ENCODE results near the gene PTPRJ. TPM values are rescaled to one million over a fixed set of nuclear protein-coding genes. Genes with fewer than 3 reads are reported as not detected.

PTPRJ gene
- polyA plus RNA-seq, 3 donors = 10.0 to 36.4 (median 14.6) TPM

GRCh38 chr11:47981667-47982404 is 1.5 kb downstream of the PTPRJ start:
- H3K36me3 Mint-ChIP-seq = peaks cover 8 to 23% of the 10 kb centered on the region in 2 donors
- H3K9ac ChIP-seq (ENCODE audit: insufficient read depth, low read length, poor library complexity, severe bottlenecking) = peak overlapping the region; percentile 87
- peaks cover 59% of the 10 kb centered on the region for H3K79me2 ChIP-seq (ENCODE audit: insufficient read depth, low read length)
- H3K4me2 ChIP-seq (replicated peaks; ENCODE audit: extremely low read depth, low read length, poor library complexity, severe bottlenecking) = peak overlapping the region; percentile 87
- no peak for TF ChIP-seq CTCF (IDR thresholded peaks at IDR 0.05)
- peaks cover 67% of the 10 kb centered on the region for H3K4me1 Mint-ChIP-seq
- H3K4me3 Mint-ChIP-seq = peak overlapping the region; percentile 94 to 98
- peak overlapping the region; percentile 91 to 98 (median 93) for H3K27ac Mint-ChIP-seq
- peak overlapping the region; percentile 59 for H2AFZ ChIP-seq (ENCODE audit: insufficient read depth, low read depth, low read length, poor library complexity, severe bottlenecking)
- 44% methylated on average over 12 of the region's 17 CpGs for WGBS (ENCODE audit: insufficient coverage)
- H3K27me3 ChIP-seq (ENCODE audit: control insufficient read depth in 2 of 2, insufficient read depth in 2 of 2, low read length in 2 of 2) = peaks cover 0 to 7% of the 10 kb centered on the region in 2 donors
- H3K4me3 ChIP-seq (replicated peaks in 1 of 3; ENCODE audit: low read depth in 2 of 3, low read length in 3 of 3) = peak overlapping the region; percentile 69 to 96 (median 80)
- H3K27me3 Mint-ChIP-seq (ENCODE audit: low read depth in 3 of 3) = peaks cover 0 to 11% (median 7%) of the 10 kb centered on the region in 3 donors
- peaks cover 0 to 8% of the 10 kb centered on the region in 2 donors for H3K36me3 ChIP-seq (replicated peaks in 1 of 2; ENCODE audit: control insufficient read depth in 1 of 2, insufficient read depth in 2 of 2, low read length in 2 of 2)
- H3K4me1 ChIP-seq (ENCODE audit: control insufficient read depth in 1 of 2, insufficient read depth in 2 of 2, low read length in 2 of 2) = peaks cover 62 to 69% of the 10 kb centered on the region in 2 donors
- peak overlapping the region; percentile 71 to 76 for H3K27ac ChIP-seq (ENCODE audit: low read depth in 1 of 2, low read length in 2 of 2)
- no peaks in the 10 kb centered on the region for H3K9me3 Mint-ChIP-seq
- peaks cover 60% of the 10 kb centered on the region for H4K20me1 ChIP-seq (ENCODE audit: insufficient read depth, low read length)
- H3K9me3 ChIP-seq (replicated peaks in 1 of 2; ENCODE audit: control insufficient read depth in 1 of 2, insufficient read depth in 1 of 2, low read length in 2 of 2) = no peaks in the 10 kb centered on the region
- intact Hi-C loops (cut with micrococcal nuclease) = loop anchor here (2.0 to 5.0 kb wide), 4 partner anchors 35 to 125 kb away; no protein-coding TSS in a partner anchor
- DNase-seq = peak in 2 of 3 donors; percentile 74 to 91

- intact Hi-C loops (cut with micrococcal nuclease) = loop anchor here (2.0 to 5.0 kb wide), 4 partner anchors 35 to 124 kb away; no protein-coding TSS in a partner anchor
- H3K27ac Mint-ChIP-seq = peak overlapping the region; percentile 88 to 94 (median 91)
- no peak overlapping the region for H3K9ac ChIP-seq (ENCODE audit: insufficient read depth, low read length, poor library complexity, severe bottlenecking)
- peak overlapping the region; percentile 14 to 80 (median 69) for H3K4me3 ChIP-seq (replicated peaks in 1 of 3; ENCODE audit: low read depth in 2 of 3, low read length in 3 of 3)
- H3K27ac ChIP-seq (ENCODE audit: low read depth in 1 of 2, low read length in 2 of 2) = peak overlapping the region; percentile 33 to 76
- peaks cover 8 to 23% of the 10 kb centered on the region in 2 donors for H3K36me3 Mint-ChIP-seq
- peaks cover 0 to 8% of the 10 kb centered on the region in 2 donors for H3K36me3 ChIP-seq (replicated peaks in 1 of 2; ENCODE audit: control insufficient read depth in 1 of 2, insufficient read depth in 2 of 2, low read length in 2 of 2)
- peaks cover 0 to 9% (median 4%) of the 10 kb centered on the region in 3 donors for H3K27me3 Mint-ChIP-seq (ENCODE audit: low read depth in 3 of 3)
- H3K27me3 ChIP-seq (ENCODE audit: control insufficient read depth in 2 of 2, insufficient read depth in 2 of 2, low read length in 2 of 2) = peaks cover 0 to 7% of the 10 kb centered on the region in 2 donors
- H3K9me3 ChIP-seq (replicated peaks in 1 of 2; ENCODE audit: control insufficient read depth in 1 of 2, insufficient read depth in 1 of 2, low read length in 2 of 2) = no peaks in the 10 kb centered on the region
- H2AFZ ChIP-seq (ENCODE audit: insufficient read depth, low read depth, low read length, poor library complexity, severe bottlenecking) = no peak overlapping the region
- peaks cover 70% of the 10 kb centered on the region for H3K4me1 Mint-ChIP-seq
- TF ChIP-seq CTCF (IDR thresholded peaks at IDR 0.05) = no peak
- H3K79me2 ChIP-seq (ENCODE audit: insufficient read depth, low read length) = peaks cover 66% of the 10 kb centered on the region
- peak in 2 of 3 donors; percentile 63 to 79 for DNase-seq
- H4K20me1 ChIP-seq (ENCODE audit: insufficient read depth, low read length) = peaks cover 68% of the 10 kb centered on the region
- H3K9me3 Mint-ChIP-seq = no peaks in the 10 kb centered on the region
- H3K4me2 ChIP-seq (replicated peaks; ENCODE audit: extremely low read depth, low read length, poor library complexity, severe bottlenecking) = peak overlapping the region; percentile 87
- peak overlapping the region; percentile 86 to 94 for H3K4me3 Mint-ChIP-seq
- peaks cover 69 to 73% of the 10 kb centered on the region in 2 donors for H3K4me1 ChIP-seq (ENCODE audit: control insufficient read depth in 1 of 2, insufficient read depth in 2 of 2, low read length in 2 of 2)
Observed at GRCh38 chr11:47982616-47983015, 2.3 kb downstream of the PTPRJ start.
